22Rv1 (cell line): ENCODE measurements around the gene ZEB2.

ENCODE experiments used
- ZFX ChIP-seq: fragments of 450-650 bp; IDR thresholded peaks from 2 replicates; pipeline ENCODE4 v1.6.1; 2017; ENCODE audit warnings: antibody characterized with exemption, borderline replicate concordance
- TF ChIP-seq, protein P1 (sequence below): fragments of 450-650 bp; IDR thresholded peaks from 2 replicates; pipeline ENCODE4 v1.5.1; 2017; ENCODE audit warnings: mild to moderate bottlenecking

GRCh38 chr2:144545787-144546186 is 25.9 kb upstream of the ZEB2 start:
- TF ChIP-seq, protein P1, sequence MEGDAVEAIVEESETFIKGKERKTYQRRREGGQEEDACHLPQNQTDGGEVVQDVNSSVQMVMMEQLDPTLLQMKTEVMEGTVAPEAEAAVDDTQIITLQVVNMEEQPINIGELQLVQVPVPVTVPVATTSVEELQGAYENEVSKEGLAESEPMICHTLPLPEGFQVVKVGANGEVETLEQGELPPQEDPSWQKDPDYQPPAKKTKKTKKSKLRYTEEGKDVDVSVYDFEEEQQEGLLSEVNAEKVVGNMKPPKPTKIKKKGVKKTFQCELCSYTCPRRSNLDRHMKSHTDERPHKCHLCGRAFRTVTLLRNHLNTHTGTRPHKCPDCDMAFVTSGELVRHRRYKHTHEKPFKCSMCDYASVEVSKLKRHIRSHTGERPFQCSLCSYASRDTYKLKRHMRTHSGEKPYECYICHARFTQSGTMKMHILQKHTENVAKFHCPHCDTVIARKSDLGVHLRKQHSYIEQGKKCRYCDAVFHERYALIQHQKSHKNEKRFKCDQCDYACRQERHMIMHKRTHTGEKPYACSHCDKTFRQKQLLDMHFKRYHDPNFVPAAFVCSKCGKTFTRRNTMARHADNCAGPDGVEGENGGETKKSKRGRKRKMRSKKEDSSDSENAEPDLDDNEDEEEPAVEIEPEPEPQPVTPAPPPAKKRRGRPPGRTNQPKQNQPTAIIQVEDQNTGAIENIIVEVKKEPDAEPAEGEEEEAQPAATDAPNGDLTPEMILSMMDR: no peak
- no peak for TF ChIP-seq ZFX
